Thymus (tissue), 11 donors: ENCODE data around the gene IL16. TPM values are rescaled to one million over a fixed set of nuclear protein-coding genes. Genes with fewer than 3 reads are reported as not detected.
A peak's percentile ranks its signal among the peaks of the same experiment; 100 is the strongest.

ENCODE experiments used
- DNase-seq, 9 donors: peaks; one replicate each; pipeline ENCODE4 v3.0.0-alpha.2; 2013; ENCODE audit warnings: low spot score in 9 of 9, low read depth in 6 of 9, missing footprints in 1 of 9
- H3K27ac ChIP-seq, 2 donors: one replicate each; pipeline ENCODE4 v1.5.1; 2013; ENCODE audit warnings: control low read depth in 1 of 2, low read depth in 1 of 2, low read length in 1 of 2, mild to moderate bottlenecking in 1 of 2, moderate library complexity in 1 of 2
- H3K27me3 ChIP-seq, 2 donors: one replicate each; pipeline ENCODE4 v1.5.1; 2013; ENCODE audit warnings: low read length in 1 of 2; ENCODE audit not compliant: control insufficient read depth in 2 of 2, insufficient read depth in 1 of 2
- H3K36me3 ChIP-seq, 2 donors: one replicate each; pipeline ENCODE4 v1.5.1; 2013; ENCODE audit warnings: low read length in 1 of 2, mild to moderate bottlenecking in 1 of 2, moderate library complexity in 1 of 2; ENCODE audit not compliant: control insufficient read depth in 2 of 2, insufficient read depth in 2 of 2
- H3K4me1 ChIP-seq, 2 donors: one replicate each; pipeline ENCODE4 v1.5.1; 2013; ENCODE audit warnings: low read length in 2 of 2; ENCODE audit not compliant: control insufficient read depth in 2 of 2, insufficient read depth in 2 of 2
- H3K4me3 ChIP-seq, 2 donors: one replicate each; pipeline ENCODE4 v1.5.1; 2013; ENCODE audit warnings: low read length in 2 of 2, control low read depth in 1 of 2, mild to moderate bottlenecking in 1 of 2
- H3K9me3 ChIP-seq, 2 donors: one replicate each; pipeline ENCODE4 v1.5.1; 2013; ENCODE audit warnings: low read length in 1 of 2, mild to moderate bottlenecking in 1 of 2; ENCODE audit not compliant: control insufficient read depth in 2 of 2, insufficient read depth in 1 of 2
- WGBS: extraction: QIAGEN DNeasy Blood & Tissue Kit; methylation state at CpG from one replicate; pipeline ENCODE4 v1.1.7; 2013; 5-methylcytosine and 5-hydroxymethylcytosine counted together
- polyA plus RNA-seq: library from polyadenylated mRNA; stranded (reverse); fragments of 200-250 nt; gene quantifications from one replicate; pipeline ENCODE4 v1.2.3, GENCODE V29; 2013
- total RNA-seq: library from RNA; stranded (reverse); fragments of 120-200 nt; gene quantifications from one replicate; pipeline ENCODE4 v1.2.4, GENCODE V29; 2013
- donor health status: healthy.

The IL16 gene
- total and polyA plus RNA-seq, 2 donors, result 64.1 to 71.6 TPM

DNA sequence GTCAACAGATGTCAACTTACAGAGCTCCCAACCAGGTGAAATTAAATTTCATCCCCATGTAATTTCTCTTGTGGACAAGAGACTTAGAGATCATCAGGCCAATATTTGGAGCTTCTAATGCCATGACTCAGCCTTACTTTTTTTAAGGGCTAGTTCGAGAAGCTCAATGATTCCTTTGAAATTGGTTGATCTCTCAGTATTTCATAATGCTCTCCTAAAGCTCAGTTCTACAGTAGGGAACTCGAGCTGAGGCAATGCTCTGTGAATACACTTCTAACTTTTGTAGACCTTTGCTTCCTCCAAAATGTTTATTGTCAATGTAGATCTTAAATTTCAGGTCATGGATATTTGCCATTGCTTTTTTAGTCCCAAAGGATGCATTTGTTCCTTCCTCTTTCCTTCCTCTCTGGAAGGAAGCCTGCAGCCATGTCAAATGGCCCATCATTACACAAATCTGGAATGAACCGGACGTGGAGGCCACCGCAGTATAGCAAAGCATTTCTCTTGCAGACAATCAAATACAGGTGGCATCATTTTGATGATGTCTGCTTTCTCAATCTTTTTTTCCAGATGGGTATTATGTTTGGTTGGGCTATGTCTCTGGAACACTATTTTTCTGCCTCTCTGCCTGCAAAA lies 98.9 kb downstream of the IL16 start:
- Histone ChIP-seq H3K27ac (peak overlapping the region; percentile 99 to 100), H3K9me3 (no peaks in the 10 kb centered on the region), H3K27me3 (no peaks in the 10 kb centered on the region), H3K36me3 (peaks cover 15 to 23% of the 10 kb centered on the region in 2 donors), H3K4me1 (peaks cover 51 to 86% of the 10 kb centered on the region in 2 donors), H3K4me3 (peak overlapping the region; percentile 87 to 93)
- peak in 1 of 9 donors; percentile 50 for DNase-seq
- 79% methylated on average over 5 of the region's 5 CpGs for WGBS

GRCh38 chr15:81296186-81296585 lies 99.5 kb downstream of the IL16 start:
- peak in 2 of 9 donors; percentile 42 to 71 for DNase-seq
- H3K4me3 ChIP-seq, result peak overlapping the region; percentile 87 to 93
- no peaks in the 10 kb centered on the region for H3K9me3 ChIP-seq
- peak overlapping the region; percentile 99 to 100 for H3K27ac ChIP-seq
- H3K36me3 ChIP-seq, result peaks cover 20 to 29% of the 10 kb centered on the region in 2 donors
- 12% methylated on average over 2 of the region's 2 CpGs for WGBS
- peaks cover 54 to 87% of the 10 kb centered on the region in 2 donors for H3K4me1 ChIP-seq
- no peaks in the 10 kb centered on the region for H3K27me3 ChIP-seq

GRCh38 chr15:81296673-81297072 lies 100.0 kb downstream of the IL16 start:
- Histone ChIP-seq H3K36me3 (peaks cover 25 to 34% of the 10 kb centered on the region in 2 donors), H3K9me3 (no peaks in the 10 kb centered on the region), H3K27me3 (no peaks in the 10 kb centered on the region), H3K27ac (peak overlapping the region; percentile 99 to 100), H3K4me1 (peaks cover 53 to 87% of the 10 kb centered on the region in 2 donors), H3K4me3 (peak overlapping the region; percentile 87 to 93)
- WGBS, result 5% methylated on average over 11 of the region's 11 CpGs
- peak; percentile 67 to 96 (median 85) for DNase-seq

GRCh38 chr15:81297147-81297572 lies 100.5 kb downstream of the IL16 start:
- H3K4me3 ChIP-seq, result peak overlapping the region; percentile 87 to 93

DNA sequence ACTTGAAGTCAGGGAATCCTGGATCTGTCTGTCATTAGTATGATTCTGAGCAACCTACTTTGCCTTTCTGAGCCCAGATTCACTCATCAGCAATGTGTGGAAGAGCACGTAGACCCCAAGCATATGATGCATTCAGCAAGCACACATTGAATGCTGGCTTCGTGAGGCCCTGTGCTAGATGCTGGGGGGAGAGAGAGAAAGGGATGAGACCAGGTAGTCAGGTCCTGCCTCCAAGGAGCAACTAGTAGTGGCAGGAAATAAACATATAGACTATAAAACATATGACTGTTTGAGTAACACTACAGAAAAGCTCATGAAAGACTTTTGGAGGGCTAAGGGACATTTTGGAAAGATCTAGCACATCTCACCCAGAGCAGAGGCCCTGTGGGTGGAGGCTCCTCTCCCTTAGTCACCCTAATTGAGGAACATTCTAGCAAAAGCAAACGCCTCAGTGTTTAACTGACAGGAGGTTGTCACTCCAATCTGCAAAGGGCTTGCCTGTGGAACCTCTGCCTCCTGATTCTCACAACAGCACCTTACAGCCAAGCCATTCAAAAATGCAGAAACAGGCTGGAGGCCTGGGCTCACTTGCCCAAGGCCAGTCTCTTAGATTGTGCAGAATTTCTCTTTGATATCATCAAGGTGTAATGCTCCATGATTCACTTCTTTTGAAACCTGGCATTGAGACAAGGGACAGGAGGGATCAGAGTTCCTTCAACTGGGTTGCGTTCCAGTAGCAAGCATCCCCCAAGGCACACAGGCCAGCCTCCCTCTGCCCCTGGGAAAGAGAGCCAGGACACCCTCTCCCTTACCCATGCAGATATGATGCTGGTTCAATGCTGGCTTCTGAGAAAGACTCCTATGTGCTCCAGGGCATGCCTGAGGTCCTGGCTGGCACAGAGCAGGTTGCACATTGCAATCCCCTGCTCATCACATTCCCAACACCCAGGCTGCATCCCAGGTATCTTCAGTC lies 101.2 kb downstream of the IL16 start:
- H3K4me1 ChIP-seq, result peaks cover 51 to 85% of the 10 kb centered on the region in 2 donors
- peak in 2 of 9 donors; percentile 38 to 68 for DNase-seq

More at GRCh38 chr15:81297147-81297572, 100.5 kb downstream of the IL16 start:
- peaks cover 30 to 38% of the 10 kb centered on the region in 2 donors for H3K36me3 ChIP-seq
- DNase-seq, result no peak
- no peaks in the 10 kb centered on the region for H3K9me3 ChIP-seq
- no peaks in the 10 kb centered on the region for H3K27me3 ChIP-seq
- 12% methylated on average over 3 of the region's 3 CpGs for WGBS
- H3K4me1 ChIP-seq, result peaks cover 53 to 87% of the 10 kb centered on the region in 2 donors
- H3K27ac ChIP-seq, result peak overlapping the region; percentile 99 to 100

DNA sequence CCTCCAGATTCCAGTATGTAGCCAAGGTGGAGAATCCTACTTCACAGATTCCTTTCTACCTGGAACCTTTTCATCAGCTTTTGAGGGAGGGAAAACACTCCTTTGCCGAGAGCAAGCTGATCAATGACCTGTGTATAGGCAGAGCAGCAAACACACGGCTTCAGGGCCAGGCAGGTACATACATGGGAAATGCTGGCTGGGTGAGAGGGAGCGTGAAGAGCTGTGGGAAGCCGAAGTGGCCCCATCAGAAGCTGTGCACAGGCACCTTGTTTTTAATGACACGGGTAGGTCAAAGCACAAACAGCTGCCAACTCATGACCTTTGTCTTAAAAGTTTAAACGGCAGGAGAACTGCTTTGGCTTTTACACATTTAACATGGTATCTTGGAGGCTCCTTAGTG lies 101.9 kb downstream of the IL16 start:
- peak overlapping the region; percentile 87 to 93 for H3K4me3 ChIP-seq
- H3K36me3 ChIP-seq, result peaks cover 45 to 53% of the 10 kb centered on the region in 2 donors
- no peaks in the 10 kb centered on the region for H3K9me3 ChIP-seq
- DNase-seq, result peak in 1 of 9 donors; percentile 35
- 24% methylated on average over 6 of the region's 6 CpGs for WGBS
- H3K4me1 ChIP-seq, result peaks cover 45 to 85% of the 10 kb centered on the region in 2 donors
- H3K27me3 ChIP-seq, result no peaks in the 10 kb centered on the region
- peak overlapping the region; percentile 99 to 100 for H3K27ac ChIP-seq

More for the DNA sequence above, 101.2 kb downstream of the IL16 start:
- Histone ChIP-seq H3K27me3 (no peaks in the 10 kb centered on the region), H3K36me3 (peaks cover 37 to 46% of the 10 kb centered on the region in 2 donors), H3K9me3 (no peaks in the 10 kb centered on the region), H3K27ac (peak overlapping the region; percentile 99 to 100), H3K4me3 (peak overlapping the region; percentile 87 to 93)
- 28% methylated on average over 4 of the region's 4 CpGs for WGBS

- Histone ChIP-seq H3K9me3 (no peaks in the 10 kb centered on the region), H3K36me3 (peaks cover 50 to 58% of the 10 kb centered on the region in 2 donors), H3K27ac (peak overlapping the region; percentile 22 to 99), H3K4me1 (peaks cover 48 to 84% of the 10 kb centered on the region in 2 donors), H3K4me3 (peak overlapping the region; percentile 87 to 93), H3K27me3 (no peaks in the 10 kb centered on the region)
- no peak for DNase-seq
- 77% methylated on average over 3 of the region's 3 CpGs for WGBS
Measured at GRCh38 chr15:81299156-81299555, 102.5 kb downstream of the IL16 start.

- WGBS, result 55% methylated on average over 14 of the region's 14 CpGs
- H3K27ac ChIP-seq, result peak overlapping the region; percentile 40 to 78
Measured at GRCh38 chr15:81299630-81300273, 103.1 kb downstream of the IL16 start.

More at GRCh38 chr15:81299630-81300273, 103.1 kb downstream of the IL16 start:
- Histone ChIP-seq H3K27me3 (no peaks in the 10 kb centered on the region), H3K4me3 (peak overlapping the region; percentile 87 to 93), H3K36me3 (peaks cover 54 to 64% of the 10 kb centered on the region in 2 donors), H3K4me1 (peaks cover 44 to 78% of the 10 kb centered on the region in 2 donors), H3K9me3 (no peaks in the 10 kb centered on the region)
- DNase-seq, result no peak
